ENCODE results near the gene TRPC4AP. TPM values are rescaled to one million over a fixed set of nuclear protein-coding genes. Genes with fewer than 3 reads are reported as not detected.
A peak's percentile ranks its signal among the peaks of the same experiment; 100 is the strongest.

TRPC4AP gene
- polyA plus RNA-seq, 2 of the 4 experiments (the other 2 are of a cell fraction), result 51.4 to 55.3 TPM

- TF ChIP-seq CEBPB (IDR thresholded peaks at IDR 0.05) (peak; percentile 45 to 57; a peak in 3 of 4 replicates), MAZ (IDR thresholded peaks at IDR 0.05; ENCODE audit: borderline replicate concordance, low read depth, low read length) (no peak), NPAS2 (CRISPR knock-in tag; IDR thresholded peaks at IDR 0.05; ENCODE audit: borderline replicate concordance) (no peak), HOXA7 (CRISPR knock-in tag; IDR thresholded peaks at IDR 0.05) (no peak; the same call in 1 of the 2 replicates), NFE2L2 (conservative IDR thresholded peaks at IDR 0.05; ENCODE audit: low read length) (no peak), ZFP36 (IDR thresholded peaks at IDR 0.05; ENCODE audit: borderline replicate concordance, partially characterized antibody) (no peak), USF2 (IDR thresholded peaks at IDR 0.05) (no peak), CBX8 (IDR thresholded peaks at IDR 0.05) (no peak), RNF2 (IDR thresholded peaks at IDR 0.05; ENCODE audit: borderline replicate concordance, low read depth) (no peak), RARB (CRISPR knock-in tag; IDR thresholded peaks at IDR 0.05) (no peak), FOSL2 (IDR thresholded peaks at IDR 0.05) (no peak; the same call in 1 of the 2 replicates), FOSL2 (CRISPR knock-in tag; IDR thresholded peaks at IDR 0.05) (peak; percentile 81), JUNB (IDR thresholded peaks at IDR 0.05) (peak; percentile 49; the same call in 1 of the 2 replicates), FOSB (CRISPR knock-in tag; IDR thresholded peaks at IDR 0.05) (0 out of 2 replicates have a peak, but pooled peaks have one; percentile 9), TFCP2L1 (CRISPR knock-in tag; IDR thresholded peaks at IDR 0.05) (no peak)
- 56% methylated on average over 8 of the region's 8 CpGs for WGBS (ENCODE audit: missing lambda C conversion rate)
- CTCF ChIA-PET, result interaction anchor here (0.9 to 11.0 kb wide), 16 partner anchors 9 to 370 kb away, joined by 3 to 194 read pairs (median 4); no protein-coding TSS in a partner anchor
- H3K9me3 ChIP-seq, result no peaks in the 10 kb centered on the region
- H3K4me1 ChIP-seq, result peaks cover 27% of the 10 kb centered on the region
- peak overlapping the region; percentile 61 for H3K4me3 ChIP-seq
- DNase-seq (ENCODE audit: low read depth in 1 of 2, low spot score in 1 of 2), result peak; percentile 47
- POLR2A ChIA-PET, result no interaction called here
- peak overlapping the region; percentile 93 to 94 for H3K27ac ChIP-seq
- H3K4me2 ChIP-seq, result peak overlapping the region; percentile 88
- ATAC-seq, result peak in 1 of 2 experiments; percentile 32; a peak in 1 of 6 replicates
- no peak for FAIRE-seq
Measured at GRCh38 chr20:35093267-35093884, 769 bp upstream of the TRPC4AP start.

GRCh38 chr20:35091816-35092523 lies 637 bp downstream of the TRPC4AP start:
- ATAC-seq (peak; percentile 59 to 67), FAIRE-seq (no peak), DNase-seq (ENCODE audit: low read depth in 1 of 2, low spot score in 1 of 2) (no peak)
- ChIA-PET CTCF (interaction anchor here (0.8 to 11.0 kb wide), 17 partner anchors 8 to 524 kb away, joined by 3 to 194 read pairs (median 4); partner anchors contain the start of genes ACSS2, GGT7 and SPAG4), POLR2A (interaction anchor here (0.7 to 0.9 kb wide), 4 partner anchors 9 to 216 kb away, joined by 3 to 5 read pairs (median 4); no protein-coding TSS in a partner anchor)
- Histone ChIP-seq H3K9me3 (no peaks in the 10 kb centered on the region), H3K27ac (peak overlapping the region; percentile 93 to 94), H3K4me2 (peak overlapping the region; percentile 88), H3K4me3 (peak overlapping the region; percentile 61), H3K4me1 (peaks cover 27% of the 10 kb centered on the region)
- 1% methylated on average over 27 of the region's 28 CpGs for WGBS (ENCODE audit: missing lambda C conversion rate)
- TF ChIP-seq CHD4 (IDR thresholded peaks at IDR 0.05; ENCODE audit: borderline replicate concordance) (no peak), PBX3 (IDR thresholded peaks at IDR 0.05) (no peak), POLR2AphosphoS2 (conservative IDR thresholded peaks at IDR 0.05; ENCODE audit: low read length) (no peak), ESRRA (IDR thresholded peaks at IDR 0.05; ENCODE audit: borderline replicate concordance, low read length) (no peak), GATA3 (IDR thresholded peaks at IDR 0.05; ENCODE audit: borderline replicate concordance) (no peak; the same call in 1 of the 2 replicates), ZFP36 (IDR thresholded peaks at IDR 0.05; ENCODE audit: borderline replicate concordance, partially characterized antibody) (no peak), JUN (IDR thresholded peaks at IDR 0.05) (no peak), ZSCAN20 (CRISPR knock-in tag; IDR thresholded peaks at IDR 0.05) (no peak), CBX8 (IDR thresholded peaks at IDR 0.05) (no peak), JUNB (IDR thresholded peaks at IDR 0.05) (no peak), EHF (CRISPR knock-in tag; IDR thresholded peaks at IDR 0.05) (no peak), NPAS2 (CRISPR knock-in tag; IDR thresholded peaks at IDR 0.05; ENCODE audit: borderline replicate concordance) (no peak), TP53 (CRISPR knock-in tag; IDR thresholded peaks at IDR 0.05) (no peak)
